ENCODE results near the gene RS1.

RS1 gene

GRCh38 chrX:18598413-18598812 is 73.5 kb downstream of the RS1 start:
- DNase-seq (ENCODE audit: low spot score) = no peak

- DNase-seq (ENCODE audit: low spot score) = no peak
Observed at GRCh38 chrX:18596096-18596495, 75.8 kb downstream of the RS1 start.

- no peak for DNase-seq (ENCODE audit: low spot score)
Observed at GRCh38 chrX:18594079-18594478, 77.8 kb downstream of the RS1 start.

GRCh38 chrX:18591834-18592233 is 80.1 kb downstream of the RS1 start:
- no peak for DNase-seq (ENCODE audit: low spot score)
